HG03060 (cell line): ENCODE results near the gene ELAPOR1.

ENCODE experiments used
- ATAC-seq: cut with Tn5 transposase; IDR thresholded peaks from one replicate; pipeline ENCODE4 v1.9.1; 2021; ENCODE audit warnings: low read depth, moderate number of reproducible peaks; ENCODE audit not compliant: unreplicated experiment

The ELAPOR1 gene

DNA sequence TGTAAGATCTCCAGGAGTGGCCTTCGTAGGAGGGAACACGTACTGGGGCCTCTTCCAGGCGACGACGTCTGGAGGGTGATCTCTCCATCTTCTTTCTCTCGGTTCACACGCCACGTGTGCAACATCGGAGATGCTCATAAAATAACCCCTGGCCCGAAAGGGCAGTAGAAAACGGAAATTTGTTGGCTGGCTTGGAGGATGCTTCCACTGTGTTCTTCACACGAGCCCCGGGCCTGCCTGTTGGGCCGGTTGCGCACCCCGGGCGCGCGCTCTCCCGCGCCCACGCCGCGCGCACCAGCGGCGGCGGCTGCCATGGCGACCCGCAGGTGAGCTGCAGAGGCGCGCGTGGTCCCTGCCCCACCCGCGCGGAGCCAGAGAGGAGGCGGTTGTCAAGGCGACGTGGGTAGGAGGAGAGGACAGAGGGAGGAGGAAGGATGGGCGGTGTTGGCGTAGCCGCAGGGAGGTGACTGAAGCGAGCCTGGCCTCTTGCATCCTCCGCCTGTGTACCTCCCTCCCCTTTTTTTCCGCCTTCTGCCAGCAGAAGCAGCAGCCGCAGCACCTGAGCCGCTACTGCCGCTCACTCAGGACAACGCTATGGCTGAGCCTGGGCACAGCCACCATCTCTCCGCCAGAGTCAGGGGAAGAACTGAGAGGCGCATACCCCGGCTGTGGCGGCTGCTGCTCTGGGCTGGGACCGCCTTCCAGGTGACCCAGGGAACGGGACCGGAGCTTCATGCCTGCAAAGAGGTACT lies at the start of gene ELAPOR1:
ELAPOR1 (plus strand) TSS at position 526 of the 752 bp plus-strand sequence; CDS start at position 595, 69 bp downstream.
- no peak for ATAC-seq

DNA sequence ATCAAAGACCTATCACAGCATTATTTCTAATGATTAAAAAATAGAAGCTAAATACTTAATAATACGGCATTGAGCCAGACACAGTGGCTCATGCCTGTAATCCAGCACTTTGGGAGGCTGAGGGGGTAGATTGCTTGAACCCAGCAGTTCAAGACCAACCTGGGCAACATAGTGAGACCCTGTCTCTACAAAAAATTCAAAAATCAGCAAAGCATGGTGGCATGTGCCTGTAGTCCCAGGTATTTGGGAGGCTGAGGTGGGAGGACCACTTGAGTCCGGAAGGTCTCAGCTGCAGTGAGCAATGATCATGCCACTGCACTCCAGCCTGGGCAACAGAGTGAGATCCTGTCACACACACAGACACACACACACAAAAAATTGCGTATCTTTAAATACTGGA lies 48.8 kb upstream of the ELAPOR1 start:
- no peak for ATAC-seq

GRCh38 chr1:109067883-109068282 lies 46.0 kb upstream of the ELAPOR1 start:
- ATAC-seq: no peak

DNA sequence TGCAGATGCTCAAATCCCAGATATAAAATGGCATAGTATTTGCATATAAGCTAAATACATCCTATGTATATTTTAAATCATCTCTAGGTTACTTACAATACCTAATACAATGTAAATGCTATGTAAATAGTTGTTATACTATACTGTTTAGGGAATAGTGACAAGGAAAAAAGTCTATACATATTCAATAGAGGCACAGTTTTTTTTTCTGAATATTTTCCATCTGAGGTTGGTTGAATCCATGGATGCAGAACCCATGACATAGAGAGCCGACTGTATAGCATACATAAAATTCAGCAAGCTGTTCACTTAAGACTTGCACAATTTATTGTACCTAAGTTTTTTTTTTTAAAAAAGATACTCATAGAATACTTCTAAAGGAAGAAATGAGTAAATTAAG lies 44.6 kb upstream of the ELAPOR1 start:
- ATAC-seq: no peak

GRCh38 chr1:109075531-109076490 lies 38.1 kb upstream of the ELAPOR1 start, which contains the start of gene TAF13:
Gene TAF13 (minus strand): TSS chr1:109076003. CDS start chr1:109075947, 56 bp downstream.
- ATAC-seq: peak; percentile 78

GRCh38 chr1:109078317-109078716 lies 35.6 kb upstream of the ELAPOR1 start:
- ATAC-seq: no peak

- ATAC-seq: no peak
Observed at GRCh38 chr1:109079240-109079622, 34.7 kb upstream of the ELAPOR1 start.

DNA sequence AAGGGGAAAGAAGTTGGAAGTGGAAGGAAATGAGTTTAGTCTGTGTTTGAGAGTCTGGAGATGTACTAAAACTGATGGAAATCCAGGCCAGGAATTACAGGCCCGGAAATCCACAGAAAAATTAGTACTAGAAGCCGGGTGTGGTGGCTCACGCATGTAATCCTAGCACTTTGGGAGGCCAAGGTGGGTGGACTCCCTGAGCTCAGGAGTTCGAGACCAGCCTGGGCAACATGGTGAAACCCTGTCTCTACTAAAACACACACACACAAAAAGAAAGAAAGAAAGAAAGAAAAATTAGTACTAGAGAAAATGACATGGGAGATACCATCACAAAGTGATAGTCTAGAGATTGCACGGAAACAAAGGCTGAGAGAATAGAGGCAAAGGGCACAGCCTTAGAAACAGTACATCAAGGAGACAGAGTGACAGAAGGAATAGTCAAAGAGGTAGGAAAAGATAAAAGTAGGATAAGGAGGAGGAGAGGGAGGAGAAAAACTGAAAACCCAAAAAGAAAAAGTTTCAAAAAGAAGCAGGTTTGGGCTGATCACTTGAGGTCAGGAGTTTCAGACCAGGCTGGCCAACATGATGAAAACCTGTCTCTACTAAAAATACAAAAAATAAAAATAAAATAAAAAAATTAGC lies 33.4 kb upstream of the ELAPOR1 start:
- no peak for ATAC-seq

DNA sequence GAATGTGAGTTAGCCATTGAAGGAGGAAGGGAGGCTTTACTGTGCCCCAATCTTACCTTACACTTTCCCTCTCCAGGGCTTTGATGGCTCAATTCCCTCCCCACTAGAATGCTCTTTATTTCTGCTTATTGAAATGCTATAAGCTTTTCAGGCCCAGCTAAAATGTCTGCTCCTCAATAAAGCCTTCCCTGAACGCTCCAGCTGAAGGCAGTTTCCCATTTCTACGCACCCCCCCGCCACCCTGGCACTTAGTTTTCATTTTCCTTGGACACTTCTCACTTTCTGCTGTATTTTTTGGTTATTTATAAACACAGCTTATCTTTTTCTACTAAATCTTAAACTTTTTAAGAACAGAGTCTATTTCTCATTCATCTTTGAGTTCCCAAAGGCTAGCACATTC lies 30.4 kb upstream of the ELAPOR1 start:
- ATAC-seq: no peak

DNA sequence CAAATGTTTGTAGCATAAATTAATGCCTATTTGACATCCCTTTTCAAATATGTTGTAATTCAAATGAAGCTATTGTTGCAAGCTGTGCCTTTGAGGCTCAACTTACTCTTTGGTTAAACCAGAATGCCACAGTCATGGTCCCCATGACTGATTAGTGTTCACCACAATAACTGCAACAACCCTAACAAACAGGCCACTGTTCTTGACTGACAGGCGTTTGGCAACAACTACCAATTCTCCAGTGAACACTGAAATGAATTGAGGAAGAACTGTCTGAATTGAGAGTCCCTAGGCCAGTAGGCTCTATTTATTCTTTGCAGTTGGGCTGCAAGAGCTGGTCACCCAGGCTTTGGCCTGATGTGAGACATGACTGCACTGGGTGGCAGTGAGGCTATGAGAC lies 30.0 kb upstream of the ELAPOR1 start:
- ATAC-seq: no peak

DNA sequence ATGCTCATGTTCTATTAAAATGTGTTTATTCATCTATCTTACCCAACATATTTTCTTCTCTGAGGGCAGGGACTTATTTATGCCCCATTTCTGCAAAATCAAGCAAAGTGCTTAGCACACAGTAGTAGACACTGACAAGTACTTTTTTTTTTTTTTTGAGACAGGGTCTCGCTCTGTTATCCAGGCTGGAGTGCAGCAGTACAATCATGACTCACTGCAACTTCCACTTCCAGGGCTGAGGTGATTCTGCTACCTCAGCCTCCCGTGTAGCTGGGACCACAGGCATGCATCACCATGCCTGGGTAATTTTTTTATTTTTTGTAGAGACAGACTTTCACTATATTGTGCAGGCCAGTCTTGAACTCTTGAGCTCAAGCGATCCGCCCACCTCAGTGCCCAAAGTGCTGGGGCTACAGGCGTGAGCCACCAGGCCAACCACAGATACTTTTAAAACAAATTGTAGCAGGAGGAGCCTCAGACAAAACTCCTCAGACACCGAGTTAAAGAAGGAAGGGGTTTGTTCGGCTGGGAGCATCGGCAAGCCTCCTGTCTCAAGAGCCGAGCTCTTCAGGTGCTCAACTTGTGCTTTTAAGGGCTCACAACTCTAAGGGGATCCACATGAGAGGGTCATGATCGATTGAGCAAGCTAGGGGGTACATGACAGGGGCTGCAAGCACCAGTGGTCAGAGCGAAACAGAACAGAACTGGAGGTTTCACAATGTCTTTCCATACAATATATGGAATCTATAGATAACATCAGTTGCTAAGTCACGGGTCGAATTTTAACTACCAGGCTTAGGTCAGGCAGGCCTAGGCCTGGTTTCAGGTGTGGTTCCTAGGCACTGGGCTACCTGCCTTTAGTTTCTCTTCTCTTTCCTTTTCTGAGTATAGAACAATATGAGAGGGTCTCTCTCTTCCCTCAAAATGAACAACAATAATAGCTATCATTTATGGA lies 29.1 kb upstream of the ELAPOR1 start:
- ATAC-seq: no peak

- ATAC-seq: no peak
Observed at GRCh38 chr1:109089242-109090015, 24.5 kb upstream of the ELAPOR1 start.

DNA sequence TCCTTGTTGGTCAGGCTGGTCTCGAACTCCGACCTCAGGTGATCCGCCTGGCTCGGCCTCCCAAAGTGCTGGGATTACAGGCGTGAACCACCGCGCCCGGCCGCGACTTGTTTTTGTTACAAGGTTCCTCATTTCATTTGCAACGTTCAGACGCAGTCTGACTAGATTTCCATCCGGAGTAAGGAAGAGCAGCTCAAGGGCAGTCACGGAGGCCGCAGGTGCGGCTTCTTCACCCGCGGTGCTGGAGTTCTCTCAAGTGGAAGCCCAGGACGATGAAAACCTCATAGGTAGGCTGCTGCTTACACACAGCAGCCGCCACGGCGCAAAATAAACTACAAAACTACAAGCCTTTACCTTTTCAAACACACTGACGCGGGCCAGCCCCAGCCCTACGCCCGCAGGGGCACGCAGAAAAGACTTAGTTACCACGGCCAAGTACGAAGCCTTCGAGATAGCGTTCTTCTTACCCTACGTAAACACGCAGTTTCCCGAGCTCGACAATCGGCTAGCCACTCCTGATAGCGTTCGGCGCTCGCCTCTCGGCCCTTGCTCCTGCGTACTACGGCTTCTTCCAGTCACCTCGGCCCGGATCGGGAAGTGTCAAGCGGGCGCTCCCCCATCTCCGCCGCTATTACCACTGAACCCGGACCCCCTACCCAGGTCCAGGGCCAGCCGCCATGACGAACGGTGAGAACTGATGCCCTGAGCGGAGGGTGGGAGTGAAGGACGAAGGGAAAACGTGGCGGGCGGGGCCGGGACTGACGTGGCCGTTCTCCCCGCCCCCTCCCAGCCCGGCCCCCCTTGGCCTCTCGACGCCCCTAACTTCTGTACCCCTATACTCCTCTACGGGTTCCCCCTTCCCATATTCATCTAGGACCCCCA lies 23.5 kb upstream of the ELAPOR1 start, which contains the start of gene TMEM167B:
TMEM167B (plus strand) TSS at position 569 of the 882 bp plus-strand sequence; CDS start at position 678, 109 bp downstream.
- peak; percentile 92 for ATAC-seq

GRCh38 chr1:109091078-109091838 lies 22.7 kb upstream of the ELAPOR1 start:
- ATAC-seq: peak; percentile 16

GRCh38 chr1:109091839-109092193 lies 22.1 kb upstream of the ELAPOR1 start:
- ATAC-seq: no peak

- ATAC-seq: no peak
Observed at GRCh38 chr1:109094377-109094803, 19.5 kb upstream of the ELAPOR1 start.

- no peak for ATAC-seq
Observed at GRCh38 chr1:109094871-109095270, 19.0 kb upstream of the ELAPOR1 start.
